NCI-H2227 (cell line): ENCODE results near the gene GALC.
A peak's percentile ranks its signal among the peaks of the same experiment; 100 is the strongest.

Source experiments
- DNase-seq: peaks from one replicate; lab custom pipeline; 2025; ENCODE audit not compliant: unreplicated experiment; lab: John Stamatoyannopoulos, UW

GALC gene

GRCh38 chr14:87960013-87960787, 32.8 kb downstream of the GALC start:
- no peak for DNase-seq

DNA sequence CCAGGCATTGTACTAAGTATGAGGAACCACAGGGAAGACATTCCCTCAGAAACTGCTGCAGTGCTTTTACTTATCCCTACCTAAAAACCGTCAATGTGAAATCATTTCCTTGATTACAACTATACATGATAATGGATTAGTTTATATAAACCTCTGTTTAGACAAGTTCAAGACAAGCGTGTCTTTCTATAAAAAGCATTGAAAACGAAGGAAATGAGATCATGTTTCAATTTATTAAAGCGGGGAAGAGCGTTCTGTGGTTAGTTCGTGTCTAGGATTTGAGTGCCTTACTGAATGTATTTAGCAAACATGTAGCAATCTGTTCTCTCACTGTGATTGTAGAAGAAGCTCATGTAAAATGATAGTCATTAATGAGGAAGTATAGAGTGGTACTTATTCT, 37.5 kb downstream of the GALC start:
- no peak for DNase-seq

DNA sequence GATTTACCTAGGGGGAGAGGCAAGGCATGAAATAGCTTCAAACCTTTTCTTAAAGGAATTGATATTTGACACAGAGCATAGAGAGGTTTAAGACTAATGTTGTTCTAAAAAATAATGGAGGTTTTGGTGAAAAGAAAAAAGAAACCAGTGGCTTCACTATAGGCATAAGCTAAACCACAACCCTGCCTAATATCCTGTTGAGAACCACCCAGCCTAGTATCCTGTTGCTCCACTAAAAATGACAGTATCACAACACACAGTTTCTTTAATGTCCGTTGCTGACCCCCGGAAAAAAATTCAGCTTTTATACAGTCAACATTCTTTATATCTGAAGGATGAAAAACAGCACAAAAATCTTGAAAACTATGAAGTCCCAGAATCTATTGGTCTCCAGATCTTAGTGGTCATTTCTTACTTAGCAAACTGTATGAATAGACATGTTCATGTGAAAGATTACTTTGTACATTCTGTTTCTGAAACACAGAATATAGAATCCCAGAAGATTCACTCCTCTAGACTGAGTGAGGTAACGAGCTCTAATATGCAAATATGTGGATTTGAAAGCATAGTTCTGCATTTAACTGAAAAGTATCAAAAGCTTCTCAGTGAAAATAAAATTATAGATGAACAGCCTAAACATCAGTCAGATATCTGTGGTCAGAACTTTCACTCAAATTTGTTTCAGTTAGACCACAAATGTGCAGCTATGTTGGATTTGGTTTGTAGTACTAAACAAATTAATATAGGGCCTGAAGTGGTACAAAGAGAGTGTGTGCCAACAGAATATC, 40.5 kb downstream of the GALC start:
- DNase-seq, result no peak

DNA sequence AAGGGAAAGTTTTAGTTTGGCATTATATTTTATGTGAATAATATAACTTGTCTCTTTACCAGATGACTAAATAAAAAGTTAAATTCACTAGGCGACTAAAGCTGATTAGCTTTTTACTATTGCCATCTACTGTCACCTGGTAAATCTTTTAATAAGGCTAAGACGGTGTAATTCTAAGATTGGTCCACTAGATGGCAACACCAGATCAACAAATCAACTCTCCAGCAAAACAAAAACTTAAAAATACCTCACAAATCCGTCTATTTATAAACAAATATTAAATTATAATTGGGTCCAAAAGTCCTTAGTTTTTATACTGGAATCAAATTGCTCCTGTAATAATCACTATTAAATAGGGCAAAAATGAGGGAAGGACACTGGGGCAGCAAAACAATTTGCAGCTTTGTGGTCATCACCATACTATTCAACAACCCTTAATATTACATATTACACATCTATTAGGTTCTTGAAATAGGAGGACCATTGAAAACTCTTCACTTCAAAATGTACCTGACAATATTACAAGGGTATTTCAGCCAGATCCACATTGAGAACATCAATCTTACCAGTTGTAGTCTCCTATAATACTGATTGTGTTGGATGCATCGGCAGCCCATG, 47.9 kb downstream of the GALC start:
- peak; percentile 27 for DNase-seq

DNA sequence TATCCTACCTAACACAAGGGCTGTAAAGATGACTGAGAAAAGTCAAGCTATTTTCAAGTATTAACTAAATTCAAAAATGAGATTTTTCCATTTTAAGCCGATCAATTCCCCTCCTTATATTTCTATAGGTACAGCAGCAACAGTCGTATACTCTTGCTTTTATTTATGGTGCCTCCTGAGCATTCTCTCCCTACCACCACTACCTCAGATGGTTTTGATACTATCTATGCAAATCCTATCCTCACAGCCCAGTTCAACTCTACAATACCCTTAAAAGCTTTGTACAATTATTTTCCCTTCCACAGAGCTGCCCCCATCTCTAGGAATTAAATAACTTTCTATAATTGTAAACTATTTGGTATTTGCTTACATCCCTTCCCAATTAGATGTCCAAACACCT, 52.1 kb downstream of the GALC start:
- DNase-seq, result no peak

DNA sequence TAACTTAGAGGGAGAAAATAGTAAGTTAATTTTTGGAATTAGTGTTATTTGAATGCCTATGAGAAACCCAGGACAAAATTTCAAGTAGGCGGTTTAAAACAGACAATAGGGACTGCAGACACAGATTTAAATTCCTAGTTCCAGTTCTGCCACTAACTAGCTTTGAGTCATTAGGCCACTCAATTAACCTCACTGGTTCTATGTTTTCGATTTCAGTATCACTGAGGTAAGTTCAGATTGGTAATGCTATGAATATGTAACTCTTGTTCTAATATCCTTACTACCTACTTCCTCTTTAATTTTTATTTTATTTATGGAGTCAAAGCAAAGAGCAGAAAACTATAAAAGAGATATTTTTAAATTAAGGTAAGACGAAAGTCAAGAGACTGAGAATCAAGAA, 52.6 kb downstream of the GALC start:
- DNase-seq, result no peak

- no peak for DNase-seq
These were observed 57.1 kb downstream of the GALC start for GRCh38 chr14:87935886-87936285.

- no peak for DNase-seq
These were observed 57.7 kb downstream of the GALC start for GRCh38 chr14:87935081-87935828.

DNA sequence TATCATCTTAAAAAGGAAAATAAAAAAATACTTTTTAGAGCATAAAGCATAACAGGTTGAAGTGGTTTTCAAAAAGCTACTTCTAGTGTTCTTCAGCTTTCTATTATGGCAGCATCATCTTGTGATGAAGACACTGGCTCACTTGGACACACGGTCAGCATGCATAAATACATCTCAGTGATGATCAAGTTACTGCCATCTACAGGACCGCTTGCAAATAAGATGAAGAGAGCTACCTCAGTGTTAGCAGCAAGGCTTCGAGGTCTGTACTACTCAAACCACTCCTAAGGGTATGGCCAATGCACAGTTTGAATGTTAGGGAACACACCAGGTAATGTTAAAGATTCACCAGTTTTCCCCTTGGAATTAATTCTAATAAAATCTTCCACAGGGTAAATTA, 58.8 kb downstream of the GALC start:
- DNase-seq, result no peak

- no peak for DNase-seq
These were observed 76.1 kb downstream of the GALC start for GRCh38 chr14:87916886-87917275.

DNA sequence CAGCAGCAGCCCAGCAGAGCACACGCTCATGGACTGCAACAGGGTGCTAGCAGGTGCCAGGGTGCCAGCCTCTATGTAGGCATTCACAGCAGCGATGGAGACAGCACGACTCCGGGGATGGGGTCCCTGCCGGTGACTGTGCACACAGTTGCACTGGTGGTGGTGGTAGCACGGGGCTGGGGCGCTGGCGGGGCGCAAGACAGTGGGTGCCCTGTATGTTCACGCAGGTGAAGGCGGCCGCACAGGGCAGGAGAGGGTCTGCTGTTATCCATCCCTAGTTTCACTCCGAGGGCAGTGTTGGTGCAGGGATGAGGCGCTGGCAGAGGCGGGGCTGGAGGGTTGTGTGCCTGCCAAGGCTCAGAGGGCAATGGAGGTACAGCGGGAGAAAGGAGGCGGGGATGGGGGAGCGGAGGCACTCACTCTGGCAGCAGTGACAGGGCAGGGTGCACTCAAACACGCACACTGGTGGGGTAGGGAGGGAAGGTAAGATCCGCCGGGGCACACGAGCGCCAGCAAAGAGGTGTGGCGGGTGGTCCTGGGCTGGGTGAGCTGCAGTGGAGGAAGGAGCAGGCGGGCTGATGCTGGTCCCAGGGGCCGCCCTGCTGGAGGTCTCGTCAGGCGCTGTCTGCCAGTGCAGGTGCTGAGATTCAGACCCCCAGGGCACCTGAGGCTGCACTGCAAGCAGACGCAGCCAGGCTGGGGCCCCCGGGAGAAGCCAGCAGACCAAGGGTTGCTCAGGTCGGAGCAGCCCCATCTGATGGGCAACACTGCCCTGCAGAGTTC, 76.7 kb downstream of the GALC start:
- no peak for DNase-seq

DNA sequence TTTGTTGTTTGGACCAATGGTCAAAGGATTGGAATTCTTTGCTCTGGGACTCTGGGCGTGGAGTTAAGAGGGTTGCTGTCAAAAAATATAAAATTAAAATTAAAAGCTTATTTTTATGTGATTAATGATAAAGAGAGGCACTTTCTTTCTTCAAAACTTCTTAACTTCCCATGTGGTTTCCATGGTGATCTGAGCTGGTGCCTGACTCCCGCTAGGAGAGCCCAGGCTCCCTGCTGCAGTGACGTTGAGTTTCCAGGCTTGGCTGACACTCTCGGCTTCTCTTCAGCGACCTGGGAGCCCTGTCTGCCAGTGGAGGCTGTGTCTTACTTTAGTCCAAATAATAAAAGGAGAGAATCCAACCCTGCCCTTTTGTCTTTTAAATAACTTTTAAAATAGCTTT, 84.4 kb downstream of the GALC start:
- no peak for DNase-seq

DNA sequence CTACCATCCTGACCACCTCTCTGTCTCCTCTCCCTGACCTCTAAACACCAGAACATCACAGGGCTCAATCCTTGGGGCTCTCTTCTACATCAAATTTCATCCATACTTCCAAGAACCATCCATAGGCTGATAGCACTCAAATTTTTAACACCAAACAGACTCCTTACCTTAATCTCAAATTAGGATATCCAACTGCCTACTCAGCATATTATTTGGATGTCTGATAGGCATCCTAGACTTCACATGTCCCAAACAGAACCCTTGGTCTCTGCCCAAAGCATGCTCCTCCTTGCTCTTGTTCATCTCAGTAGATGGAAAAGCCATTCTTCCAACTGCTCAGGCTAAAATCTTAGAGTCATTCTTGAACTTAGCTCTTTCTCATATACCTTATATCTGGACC, 91.3 kb downstream of the GALC start:
- DNase-seq, result no peak

GRCh38 chr14:87901236-87901635, 91.7 kb downstream of the GALC start:
- DNase-seq, result no peak

GRCh38 chr14:87899228-87899627, 93.8 kb downstream of the GALC start:
- no peak for DNase-seq

DNA sequence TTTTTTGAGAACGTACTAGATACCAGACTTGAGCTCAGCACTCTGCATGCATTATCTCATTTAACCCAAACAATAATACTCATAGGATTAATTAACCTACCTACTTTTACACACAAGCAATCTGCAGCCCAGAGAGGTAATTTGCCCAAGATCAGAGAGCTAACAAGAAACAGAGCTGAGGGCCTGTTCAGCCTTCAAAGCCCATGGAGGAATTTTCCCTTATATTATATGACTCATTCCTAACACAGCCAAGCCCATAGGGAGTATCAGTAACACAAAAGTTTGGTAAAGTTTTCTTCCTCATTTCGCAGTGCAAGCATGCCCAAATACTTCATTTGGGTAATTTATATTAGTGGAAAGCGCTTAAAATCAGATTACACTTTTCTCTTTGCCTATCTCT, 94.7 kb downstream of the GALC start:
- DNase-seq, result no peak

GRCh38 chr14:87896393-87897380, 96.3 kb downstream of the GALC start:
- peak; percentile 60 for DNase-seq

DNA sequence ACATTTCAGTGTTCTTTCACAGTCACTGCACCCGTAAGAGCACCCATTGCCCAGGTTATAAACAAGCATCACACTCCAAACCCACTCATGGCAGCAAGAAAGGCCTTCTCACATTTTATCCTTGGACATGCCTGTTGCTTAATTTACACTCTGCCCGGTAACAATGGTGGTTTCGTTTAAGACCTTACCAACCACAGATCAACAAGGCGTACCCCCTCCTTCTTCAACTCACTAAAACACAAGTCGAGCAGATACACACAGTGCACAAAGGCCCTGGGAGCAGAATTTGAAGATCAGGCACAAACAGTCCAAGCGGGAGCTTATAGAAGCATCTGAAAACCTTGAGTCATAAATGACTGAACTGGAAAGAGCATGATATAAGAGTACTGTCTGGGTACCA, 98.1 kb downstream of the GALC start:
- no peak for DNase-seq

GRCh38 chr14:87892763-87893162, 100.2 kb downstream of the GALC start:
- no peak for DNase-seq
